NCI-H226 (cell line): ENCODE data around the gene SLC25A13.
A peak's percentile ranks its signal among the peaks of the same experiment; 100 is the strongest.

Experiments used
- DNase-seq: peaks from one replicate; pipeline ENCODE4 v3.0.0-alpha.2; 2015

SLC25A13 gene

DNA sequence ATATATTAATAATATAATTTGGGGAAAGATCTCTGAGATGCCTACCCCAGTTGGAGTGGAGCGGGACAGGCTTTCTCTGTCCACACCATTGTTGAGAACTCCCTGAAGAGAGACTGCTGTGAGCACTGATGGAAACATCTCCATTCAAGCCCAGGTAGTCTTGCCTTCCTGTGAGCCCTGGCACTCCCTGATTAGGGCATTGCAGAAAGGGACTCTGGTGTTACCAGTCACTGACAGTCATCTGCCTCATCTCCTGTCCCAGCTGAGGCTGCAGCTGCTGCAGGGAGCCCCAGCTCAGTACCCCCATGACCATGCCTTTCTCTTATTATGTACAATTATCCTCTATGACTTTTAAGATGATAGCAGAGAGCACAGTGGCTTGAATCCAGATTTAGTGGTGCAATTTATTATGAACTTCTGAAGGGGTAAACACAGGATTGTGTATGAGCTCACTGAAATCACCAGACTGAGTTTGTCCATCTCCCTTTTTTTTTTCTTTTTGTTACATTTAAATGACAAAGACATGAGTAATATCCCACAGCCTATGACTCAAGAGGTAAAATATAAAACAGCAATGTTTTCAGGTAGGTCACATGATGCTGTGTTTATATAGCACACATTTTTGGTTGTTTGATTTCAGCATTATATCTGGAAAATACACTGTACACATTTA, 236.9 kb downstream of the SLC25A13 start:
- peak; percentile 64 for DNase-seq

- no peak for DNase-seq
Observed at GRCh38 chr7:96080027-96080426, 241.9 kb downstream of the SLC25A13 start.

- DNase-seq = no peak
Observed at GRCh38 chr7:96076350-96076707, 245.6 kb downstream of the SLC25A13 start.

GRCh38 chr7:96075510-96076349, 246.2 kb downstream of the SLC25A13 start:
- peak; percentile 43 for DNase-seq

DNA sequence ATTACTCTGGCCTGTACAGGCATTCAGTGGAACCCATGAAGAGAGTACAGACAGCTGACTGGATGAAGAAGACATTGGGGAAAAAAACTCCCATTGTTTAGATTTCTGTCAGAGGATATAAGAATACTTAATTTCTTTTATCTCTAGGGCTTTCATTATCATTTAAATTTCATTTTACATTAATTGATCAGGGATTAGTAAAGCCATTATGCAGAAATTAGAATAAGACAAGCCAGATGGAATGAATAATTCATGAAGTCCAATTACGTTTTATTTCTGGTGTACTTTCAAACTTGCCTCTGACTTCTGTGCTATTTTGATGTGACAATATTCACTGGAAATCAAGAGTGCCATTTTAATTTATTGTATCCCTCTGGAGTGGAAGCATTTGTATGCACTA, 247.0 kb downstream of the SLC25A13 start:
- no peak for DNase-seq
